GM21619 (cell line): ENCODE results near the gene BYSL.
A peak's percentile ranks its signal among the peaks of the same experiment; 100 is the strongest.

Source experiments
- ATAC-seq: cut with Tn5 transposase; IDR thresholded peaks from one replicate; pipeline ENCODE4 v1.9.1; 2021; ENCODE audit not compliant: unreplicated experiment

Gene BYSL

GRCh38 chr6:41920921-41921711, at the start of gene BYSL, which contains the start of gene MED20:
Gene BYSL (plus strand): TSS chr6:41921499. CDS start chr6:41921563, 64 bp downstream.
Gene MED20 (minus strand): TSS chr6:41921139. CDS start chr6:41921018, 121 bp downstream.
- peak; percentile 87 for ATAC-seq

GRCh38 chr6:41871691-41872090, 49.6 kb upstream of the BYSL start:
- no peak for ATAC-seq

GRCh38 chr6:41872147-41872546, 49.2 kb upstream of the BYSL start:
- no peak for ATAC-seq

GRCh38 chr6:41874741-41875140, 46.6 kb upstream of the BYSL start:
- ATAC-seq, result no peak

- no peak for ATAC-seq
Observed at GRCh38 chr6:41877051-41877680, 44.1 kb upstream of the BYSL start.

- no peak for ATAC-seq
Observed at GRCh38 chr6:41878246-41878645, 43.1 kb upstream of the BYSL start.

- no peak for ATAC-seq
Observed at GRCh38 chr6:41878961-41879405, 42.3 kb upstream of the BYSL start.

GRCh38 chr6:41881506-41881905, 39.8 kb upstream of the BYSL start:
- no peak for ATAC-seq

GRCh38 chr6:41884957-41885356, 36.3 kb upstream of the BYSL start:
- ATAC-seq, result no peak

- ATAC-seq, result no peak
Observed at GRCh38 chr6:41885930-41886329, 35.4 kb upstream of the BYSL start.

GRCh38 chr6:41887331-41887751, 34.0 kb upstream of the BYSL start:
- no peak for ATAC-seq

- no peak for ATAC-seq
Observed at GRCh38 chr6:41892921-41893564, 28.3 kb upstream of the BYSL start.

GRCh38 chr6:41894366-41895299, 26.7 kb upstream of the BYSL start:
- ATAC-seq, result peak; percentile 12

GRCh38 chr6:41895300-41896233, 25.7 kb upstream of the BYSL start, which contains the start of gene USP49:
Gene USP49 (minus strand): TSS chr6:41895375. CDS start chr6:41806983, 88,392 bp downstream.
- ATAC-seq, result peak; percentile 77

- ATAC-seq, result no peak
Observed at GRCh38 chr6:41896281-41896680, 25.0 kb upstream of the BYSL start.

- ATAC-seq, result no peak
Observed at GRCh38 chr6:41900861-41901260, 20.4 kb upstream of the BYSL start.

GRCh38 chr6:41901882-41902519, 19.3 kb upstream of the BYSL start:
- no peak for ATAC-seq

GRCh38 chr6:41909727-41910126, 11.6 kb upstream of the BYSL start:
- no peak for ATAC-seq

GRCh38 chr6:41914343-41914742, 7.0 kb upstream of the BYSL start:
- no peak for ATAC-seq
